Sigmoid colon (tissue), 4 donors: Measurements from ENCODE around the gene FCHSD2.

Experiments used
- EP300 ChIP-seq, 4 donors: sonication (generic); formaldehyde crosslinking; IDR thresholded peaks; one replicate each; pipeline ENCODE4 v1.6.1; 2017; ENCODE audit warnings: antibody characterized with exemption in 4 of 4
- POLR2A ChIP-seq, 2 donors: fragments of 450-650 bp; IDR thresholded peaks; one replicate each; pipeline ENCODE4 v1.6.1; 2016; ENCODE audit warnings: antibody characterized with exemption in 2 of 2, mild to moderate bottlenecking in 2 of 2, moderate library complexity in 2 of 2
- POLR2AphosphoS5 ChIP-seq, 4 donors: sonication (generic); formaldehyde crosslinking; IDR thresholded peaks; one replicate each; pipeline ENCODE4 v1.6.1; 2017; ENCODE audit warnings: antibody characterized with exemption in 4 of 4
- TF ChIP-seq, protein P1 (sequence below), 4 experiments: fragments of 450-650 bp in 3 of 4; fragments of 200-600 bp in 1 of 4; IDR thresholded peaks; one replicate each; pipeline ENCODE4 v1.5.1; 2016 to 2019; ENCODE audit warnings: antibody characterized with exemption in 4 of 4, mild to moderate bottlenecking in 3 of 4, moderate library complexity in 2 of 4

GRCh38 chr11:72799441-72799840 is 342.7 kb downstream of the FCHSD2 start:
- TF ChIP-seq, protein P1, sequence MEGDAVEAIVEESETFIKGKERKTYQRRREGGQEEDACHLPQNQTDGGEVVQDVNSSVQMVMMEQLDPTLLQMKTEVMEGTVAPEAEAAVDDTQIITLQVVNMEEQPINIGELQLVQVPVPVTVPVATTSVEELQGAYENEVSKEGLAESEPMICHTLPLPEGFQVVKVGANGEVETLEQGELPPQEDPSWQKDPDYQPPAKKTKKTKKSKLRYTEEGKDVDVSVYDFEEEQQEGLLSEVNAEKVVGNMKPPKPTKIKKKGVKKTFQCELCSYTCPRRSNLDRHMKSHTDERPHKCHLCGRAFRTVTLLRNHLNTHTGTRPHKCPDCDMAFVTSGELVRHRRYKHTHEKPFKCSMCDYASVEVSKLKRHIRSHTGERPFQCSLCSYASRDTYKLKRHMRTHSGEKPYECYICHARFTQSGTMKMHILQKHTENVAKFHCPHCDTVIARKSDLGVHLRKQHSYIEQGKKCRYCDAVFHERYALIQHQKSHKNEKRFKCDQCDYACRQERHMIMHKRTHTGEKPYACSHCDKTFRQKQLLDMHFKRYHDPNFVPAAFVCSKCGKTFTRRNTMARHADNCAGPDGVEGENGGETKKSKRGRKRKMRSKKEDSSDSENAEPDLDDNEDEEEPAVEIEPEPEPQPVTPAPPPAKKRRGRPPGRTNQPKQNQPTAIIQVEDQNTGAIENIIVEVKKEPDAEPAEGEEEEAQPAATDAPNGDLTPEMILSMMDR (IDR thresholded peaks at IDR 0.05) = no peak
- TF ChIP-seq POLR2AphosphoS5 (IDR thresholded peaks at IDR 0.05) = no peak
- no peak for TF ChIP-seq POLR2A (IDR thresholded peaks at IDR 0.05)
- no peak for TF ChIP-seq EP300 (IDR thresholded peaks at IDR 0.05)
